HepG2 (cell line): ENCODE measurements around the gene PRKAG1. TPM values are rescaled to one million over a fixed set of nuclear protein-coding genes. Genes with fewer than 3 reads are reported as not detected.

Experiments used
- HOXA7 ChIP-seq: sonication (generic); formaldehyde crosslinking; IDR thresholded peaks from 2 replicates; pipeline ENCODE4 v1.8.1; 2022; ENCODE audit warnings: mild to moderate bottlenecking, missing genetic modification reagents, moderate library complexity
- LCORL ChIP-seq, 2 experiments: fragments of 450-650 bp in 1 of 2; sonication (generic) in 1 of 2; formaldehyde crosslinking in 1 of 2; IDR thresholded peaks; 2 replicates each; pipeline versions ENCODE4 v1.5.0 to v1.6.1; 2017 to 2020; ENCODE audit warnings: antibody characterized with exemption in 1 of 2, missing genetic modification reagents in 1 of 2
- NBN ChIP-seq: fragments of 450-650 bp; conservative IDR thresholded peaks from 2 replicates; pipeline ENCODE4 v1.6.1; 2017
- ZBTB7B ChIP-seq: sonication (generic); formaldehyde crosslinking; IDR thresholded peaks from 2 replicates; pipeline ENCODE4 v1.4.0; 2020; ENCODE audit warnings: missing genetic modification reagents
- ZNF678 ChIP-seq: sonication (generic); formaldehyde crosslinking; IDR thresholded peaks from 2 replicates; pipeline ENCODE4 v1.4.0; 2020; ENCODE audit warnings: mild to moderate bottlenecking, missing genetic modification reagents
- ZNF766 ChIP-seq: sonication (generic); formaldehyde crosslinking; IDR thresholded peaks from 2 replicates; pipeline ENCODE4 v1.5.0; 2020; ENCODE audit warnings: missing genetic modification reagents, borderline replicate concordance
- ZNF777 ChIP-seq: sonication (generic); formaldehyde crosslinking; IDR thresholded peaks from 2 replicates; pipeline ENCODE4 v1.4.0; 2020; ENCODE audit warnings: missing genetic modification reagents
- ZNF782 ChIP-seq: sonication (generic); formaldehyde crosslinking; IDR thresholded peaks from 2 replicates; pipeline ENCODE4 v1.4.0; 2020; ENCODE audit warnings: missing genetic modification reagents, mild to moderate bottlenecking, borderline replicate concordance
- ZSCAN21 ChIP-seq: sonication (generic); formaldehyde crosslinking; IDR thresholded peaks from 2 replicates; pipeline ENCODE4 v1.8.0; 2022; ENCODE audit warnings: mild to moderate bottlenecking, missing genetic modification reagents, moderate library complexity, borderline replicate concordance
- polyA plus RNA-seq, 8 experiments: library from polyadenylated mRNA; depleted of rRNA in 3 of 8; stranded (reverse) in 7 of 8; unstranded in 1 of 8; fragments of >200 nt; fragmentation: Illumina TruSeq in 4 of 8; extraction: Trizol in 4 of 8; gene quantifications; 2 replicates each; pipeline versions ENCODE4 v1.2.1 to v1.2.3, GENCODE V29; 2011 to 2016; ENCODE audit warnings: low read depth in 4 of 8, missing spikeins in 1 of 8, mixed read lengths in 1 of 8; ENCODE audit not compliant: insufficient read depth in 1 of 8
- total RNA-seq, 5 experiments: library from RNA; depleted of rRNA; stranded (reverse); fragments of >200 nt; fragmentation: Illumina TruSeq; extraction: Trizol; gene quantifications; 2 replicates each; pipeline ENCODE4 v1.2.3, GENCODE V29; 2016; ENCODE audit warnings: low read depth in 1 of 5
- TF ChIP-seq, protein P1 (sequence below): sonication (generic); formaldehyde crosslinking; IDR thresholded peaks from 2 replicates; pipeline ENCODE4 v1.4.0; 2020; ENCODE audit warnings: mild to moderate bottlenecking, missing genetic modification reagents, borderline replicate concordance
- TF ChIP-seq, protein P2 (sequence below): sonication (generic); formaldehyde crosslinking; IDR thresholded peaks from 2 replicates; pipeline ENCODE4 v1.4.0; 2020; ENCODE audit warnings: missing genetic modification reagents
- TF ChIP-seq, protein P3 (sequence below), 2 experiments: fragments of 450-650 bp in 1 of 2; sonication (generic) in 1 of 2; formaldehyde crosslinking in 1 of 2; IDR thresholded peaks; 2 replicates each; pipeline versions ENCODE4 v1.6.1 to v1.8.0; 2016 to 2022; ENCODE audit warnings: antibody characterized with exemption in 1 of 2, mild to moderate bottlenecking in 1 of 2, missing genetic modification reagents in 1 of 2
- TF ChIP-seq, protein P4 (sequence below): IDR thresholded peaks from 2 replicates; pipeline ENCODE4 v1.6.1; 2016; ENCODE audit warnings: missing compliant biosample characterization, missing genetic modification reagents, borderline replicate concordance

The PRKAG1 gene
- total and polyA plus RNA-seq, 2 of the 13 experiments (the other 11 are each of a cell fraction or from before 2014, with no cell fraction given) = 26.1 to 32.8 TPM

GRCh38 chr12:48969833-48970701 is 48.5 kb downstream of the PRKAG1 start (continued):
- TF ChIP-seq, protein P1, sequence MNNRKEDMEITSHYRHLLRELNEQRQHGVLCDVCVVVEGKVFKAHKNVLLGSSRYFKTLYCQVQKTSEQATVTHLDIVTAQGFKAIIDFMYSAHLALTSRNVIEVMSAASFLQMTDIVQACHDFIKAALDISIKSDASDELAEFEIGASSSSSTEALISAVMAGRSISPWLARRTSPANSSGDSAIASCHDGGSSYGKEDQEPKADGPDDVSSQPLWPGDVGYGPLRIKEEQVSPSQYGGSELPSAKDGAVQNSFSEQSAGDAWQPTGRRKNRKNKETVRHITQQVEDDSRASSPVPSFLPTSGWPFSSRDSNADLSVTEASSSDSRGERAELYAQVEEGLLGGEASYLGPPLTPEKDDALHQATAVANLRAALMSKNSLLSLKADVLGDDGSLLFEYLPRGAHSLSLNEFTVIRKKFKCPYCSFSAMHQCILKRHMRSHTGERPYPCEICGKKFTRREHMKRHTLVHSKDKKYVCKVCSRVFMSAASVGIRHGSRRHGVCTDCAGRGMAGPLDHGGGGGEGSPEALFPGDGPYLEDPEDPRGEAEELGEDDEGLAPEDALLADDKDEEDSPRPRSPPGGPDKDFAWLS = no peak
- TF ChIP-seq ZNF777 (CRISPR knock-in tag) (peak; percentile 94), ZNF678 (0 out of 2 replicates have a peak, but pooled peaks have one; percentile 42), ZNF782 (0 out of 2 replicates have a peak, but pooled peaks have one; percentile 32), ZBTB7B (CRISPR knock-in tag) (no peak), ZNF766 (CRISPR knock-in tag) (no peak), HOXA7 (CRISPR knock-in tag) (no peak), LCORL (IDR thresholded peaks at IDR 0.05) (no peak), LCORL (CRISPR knock-in tag; IDR thresholded peaks at IDR 0.05) (no peak), ZSCAN21 (CRISPR knock-in tag) (peak; percentile 40; the same call in 1 of the 2 replicates), NBN (no peak)
- TF ChIP-seq, protein P2, sequence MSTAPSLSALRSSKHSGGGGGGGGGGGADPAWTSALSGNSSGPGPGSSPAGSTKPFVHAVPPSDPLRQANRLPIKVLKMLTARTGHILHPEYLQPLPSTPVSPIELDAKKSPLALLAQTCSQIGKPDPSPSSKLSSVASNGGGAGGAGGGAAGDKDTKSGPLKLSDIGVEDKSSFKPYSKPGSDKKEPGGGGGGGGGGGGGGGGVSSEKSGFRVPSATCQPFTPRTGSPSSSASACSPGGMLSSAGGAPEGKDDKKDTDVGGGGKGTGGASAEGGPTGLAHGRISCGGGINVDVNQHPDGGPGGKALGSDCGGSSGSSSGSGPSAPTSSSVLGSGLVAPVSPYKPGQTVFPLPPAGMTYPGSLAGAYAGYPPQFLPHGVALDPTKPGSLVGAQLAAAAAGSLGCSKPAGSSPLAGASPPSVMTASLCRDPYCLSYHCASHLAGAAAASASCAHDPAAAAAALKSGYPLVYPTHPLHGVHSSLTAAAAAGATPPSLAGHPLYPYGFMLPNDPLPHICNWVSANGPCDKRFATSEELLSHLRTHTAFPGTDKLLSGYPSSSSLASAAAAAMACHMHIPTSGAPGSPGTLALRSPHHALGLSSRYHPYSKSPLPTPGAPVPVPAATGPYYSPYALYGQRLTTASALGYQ (CRISPR knock-in tag) = no peak
- TF ChIP-seq, protein P3, sequence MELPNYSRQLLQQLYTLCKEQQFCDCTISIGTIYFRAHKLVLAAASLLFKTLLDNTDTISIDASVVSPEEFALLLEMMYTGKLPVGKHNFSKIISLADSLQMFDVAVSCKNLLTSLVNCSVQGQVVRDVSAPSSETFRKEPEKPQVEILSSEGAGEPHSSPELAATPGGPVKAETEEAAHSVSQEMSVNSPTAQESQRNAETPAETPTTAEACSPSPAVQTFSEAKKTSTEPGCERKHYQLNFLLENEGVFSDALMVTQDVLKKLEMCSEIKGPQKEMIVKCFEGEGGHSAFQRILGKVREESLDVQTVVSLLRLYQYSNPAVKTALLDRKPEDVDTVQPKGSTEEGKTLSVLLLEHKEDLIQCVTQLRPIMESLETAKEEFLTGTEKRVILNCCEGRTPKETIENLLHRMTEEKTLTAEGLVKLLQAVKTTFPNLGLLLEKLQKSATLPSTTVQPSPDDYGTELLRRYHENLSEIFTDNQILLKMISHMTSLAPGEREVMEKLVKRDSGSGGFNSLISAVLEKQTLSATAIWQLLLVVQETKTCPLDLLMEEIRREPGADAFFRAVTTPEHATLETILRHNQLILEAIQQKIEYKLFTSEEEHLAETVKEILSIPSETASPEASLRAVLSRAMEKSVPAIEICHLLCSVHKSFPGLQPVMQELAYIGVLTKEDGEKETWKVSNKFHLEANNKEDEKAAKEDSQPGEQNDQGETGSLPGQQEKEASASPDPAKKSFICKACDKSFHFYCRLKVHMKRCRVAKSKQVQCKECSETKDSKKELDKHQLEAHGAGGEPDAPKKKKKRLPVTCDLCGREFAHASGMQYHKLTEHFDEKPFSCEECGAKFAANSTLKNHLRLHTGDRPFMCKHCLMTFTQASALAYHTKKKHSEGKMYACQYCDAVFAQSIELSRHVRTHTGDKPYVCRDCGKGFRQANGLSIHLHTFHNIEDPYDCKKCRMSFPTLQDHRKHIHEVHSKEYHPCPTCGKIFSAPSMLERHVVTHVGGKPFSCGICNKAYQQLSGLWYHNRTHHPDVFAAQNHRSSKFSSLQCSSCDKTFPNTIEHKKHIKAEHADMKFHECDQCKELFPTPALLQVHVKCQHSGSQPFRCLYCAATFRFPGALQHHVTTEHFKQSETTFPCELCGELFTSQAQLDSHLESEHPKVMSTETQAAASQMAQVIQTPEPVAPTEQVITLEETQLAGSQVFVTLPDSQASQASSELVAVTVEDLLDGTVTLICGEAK (IDR thresholded peaks at IDR 0.05) = no peak
- TF ChIP-seq, protein P3 (CRISPR knock-in tag; IDR thresholded peaks at IDR 0.05) = no peak
- TF ChIP-seq, protein P4, sequence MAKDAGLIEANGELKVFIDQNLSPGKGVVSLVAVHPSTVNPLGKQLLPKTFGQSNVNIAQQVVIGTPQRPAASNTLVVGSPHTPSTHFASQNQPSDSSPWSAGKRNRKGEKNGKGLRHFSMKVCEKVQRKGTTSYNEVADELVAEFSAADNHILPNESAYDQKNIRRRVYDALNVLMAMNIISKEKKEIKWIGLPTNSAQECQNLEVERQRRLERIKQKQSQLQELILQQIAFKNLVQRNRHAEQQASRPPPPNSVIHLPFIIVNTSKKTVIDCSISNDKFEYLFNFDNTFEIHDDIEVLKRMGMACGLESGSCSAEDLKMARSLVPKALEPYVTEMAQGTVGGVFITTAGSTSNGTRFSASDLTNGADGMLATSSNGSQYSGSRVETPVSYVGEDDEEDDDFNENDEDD (CRISPR knock-in tag) = peak; percentile 43; the same call in 1 of the 2 replicates
